Neural crest cell (in vitro differentiated cells): ENCODE data around the gene FGB. TPM values are rescaled to one million over a fixed set of nuclear protein-coding genes. Genes with fewer than 3 reads are reported as not detected.

ENCODE experiments used
- DNase-seq: peaks from one replicate; pipeline ENCODE4 v3.0.0; 2021; ENCODE audit warnings: low read depth, mixed read lengths, low spot score
- H3K27ac Mint-ChIP-seq: one replicate; pipeline ENCODE4 v1.8.0; 2021; ENCODE audit warnings: mild to moderate bottlenecking, mixed read lengths; ENCODE audit not compliant: unreplicated experiment
- H3K27me3 Mint-ChIP-seq: 2 replicates; pipeline ENCODE4 v1.8.0; 2021; ENCODE audit warnings: low read depth, mild to moderate bottlenecking, mixed read lengths
- H3K36me3 Mint-ChIP-seq: 2 replicates; pipeline ENCODE4 v1.8.0; 2021; ENCODE audit warnings: low read depth, mild to moderate bottlenecking, mixed read lengths
- H3K4me1 Mint-ChIP-seq: 2 replicates; pipeline ENCODE4 v1.8.0; 2021; ENCODE audit warnings: mixed read lengths
- H3K4me3 Mint-ChIP-seq: one replicate; pipeline ENCODE4 v1.8.0; 2021; ENCODE audit warnings: mild to moderate bottlenecking, mixed read lengths
- H3K9me3 Mint-ChIP-seq: 2 replicates; pipeline ENCODE4 v1.8.0; 2021; ENCODE audit warnings: mixed read lengths
- CTCF ChIP-seq: fragments of 200-600 bp; sonication (generic); conservative IDR thresholded peaks from 2 replicates; pipeline ENCODE4 v1.5.0; 2021; ENCODE audit warnings: antibody characterized with exemption, mild to moderate bottlenecking
- total RNA-seq: library from RNA; stranded (reverse); gene quantifications from 2 replicates; pipeline ENCODE4 v1.2.1, GENCODE V29; 2021

The FGB gene
- total RNA-seq, 1 donor from 2014 or later, result not detected

- no peak for TF ChIP-seq CTCF
- Mint-ChIP-seq H3K27ac (no peak overlapping the region), H3K4me1 (peaks cover 7% of the 10 kb centered on the region), H3K9me3 (no peaks in the 10 kb centered on the region), H3K27me3 (no peaks in the 10 kb centered on the region), H3K4me3 (no peak overlapping the region), H3K36me3 (no peaks in the 10 kb centered on the region)
- no peak for DNase-seq
Measured at GRCh38 chr4:154597798-154598774, 35.3 kb downstream of the FGB start.

DNA sequence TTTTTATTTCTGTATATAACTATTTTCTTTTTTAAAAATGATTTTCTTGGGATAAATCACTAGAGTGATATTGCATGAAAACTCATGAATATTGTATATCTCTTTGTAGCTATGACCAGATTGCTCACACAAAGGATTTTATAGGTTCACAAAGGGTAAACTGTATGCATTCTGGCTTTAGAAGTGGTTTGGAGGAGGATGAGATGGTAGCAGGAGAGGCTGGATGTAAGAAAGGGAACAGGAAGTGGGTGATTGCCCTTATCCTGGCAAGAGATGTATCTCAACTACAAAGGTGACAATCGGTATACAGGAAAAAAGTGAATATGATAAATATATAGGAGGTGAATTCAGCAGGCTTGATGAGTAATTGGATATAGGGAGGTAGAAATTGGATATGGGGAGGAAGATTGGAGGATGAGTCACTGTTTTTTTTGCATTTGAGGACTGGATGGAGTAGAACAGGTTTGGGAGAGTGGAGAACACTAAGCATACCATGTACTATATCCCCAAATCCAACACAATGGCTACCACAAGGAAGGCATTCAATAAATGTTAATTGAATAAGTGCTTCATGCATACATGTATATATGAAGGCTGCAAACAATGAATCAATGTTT is 39.7 kb downstream of the FGB start:
- Mint-ChIP-seq H3K4me3 (no peak overlapping the region), H3K9me3 (no peaks in the 10 kb centered on the region), H3K4me1 (no peaks in the 10 kb centered on the region), H3K27me3 (peaks cover 15% of the 10 kb centered on the region), H3K27ac (no peak overlapping the region), H3K36me3 (no peaks in the 10 kb centered on the region)
- no peak for DNase-seq
- no peak for TF ChIP-seq CTCF

- Mint-ChIP-seq H3K4me1 (no peaks in the 10 kb centered on the region), H3K9me3 (no peaks in the 10 kb centered on the region), H3K36me3 (no peaks in the 10 kb centered on the region), H3K27me3 (peaks cover 16% of the 10 kb centered on the region), H3K27ac (no peak overlapping the region), H3K4me3 (no peak overlapping the region)
- TF ChIP-seq CTCF, result no peak
- no peak for DNase-seq
Measured at GRCh38 chr4:154603033-154603943, 40.5 kb downstream of the FGB start.

DNA sequence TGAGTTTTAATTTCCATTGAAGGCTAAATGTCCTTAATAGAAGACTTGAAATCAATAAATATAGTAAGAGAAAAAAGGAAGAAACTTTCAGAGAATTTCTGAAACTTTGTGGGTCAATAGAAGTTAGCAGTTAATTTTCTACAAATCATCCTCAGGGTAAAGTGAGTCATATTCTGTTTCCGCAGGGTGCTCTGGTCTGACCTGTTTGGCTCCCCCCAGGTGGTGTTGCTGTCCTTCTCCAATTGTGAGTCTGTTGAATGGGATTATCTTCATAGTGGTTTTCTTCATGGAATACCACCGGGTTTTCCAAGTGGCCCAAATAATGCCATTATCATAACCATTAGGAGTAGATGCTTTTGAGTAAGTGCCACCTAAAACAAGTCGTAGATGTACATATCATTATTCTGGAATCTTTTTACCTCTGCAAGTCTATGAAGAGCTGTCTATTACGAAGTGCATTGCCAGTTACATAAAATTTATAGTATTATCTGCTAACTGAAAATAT is 41.9 kb downstream of the FGB start:
- TF ChIP-seq CTCF, result no peak
- peaks cover 28% of the 10 kb centered on the region for H3K27me3 Mint-ChIP-seq
- H3K9me3 Mint-ChIP-seq, result no peaks in the 10 kb centered on the region
- no peak for DNase-seq
- no peaks in the 10 kb centered on the region for H3K36me3 Mint-ChIP-seq
- H3K4me1 Mint-ChIP-seq, result no peaks in the 10 kb centered on the region
- H3K4me3 Mint-ChIP-seq, result no peak overlapping the region
- H3K27ac Mint-ChIP-seq, result no peak overlapping the region
